DND-41 (cell line): ENCODE results near the gene FHL2.

Experiments
- CTCF ChIP-seq: IDR thresholded peaks from 2 replicates; pipeline ENCODE4 v1.5.1; 2012; ENCODE audit warnings: borderline replicate concordance, low read length, moderate library complexity, mild to moderate bottlenecking; ENCODE audit not compliant: poor library complexity, severe bottlenecking; ENCODE audit errors: extremely low read depth
- EZH2 ChIP-seq: IDR thresholded peaks from 3 replicates; pipeline ENCODE4 v1.6.1; 2012; ENCODE audit warnings: borderline replicate concordance, low read depth, mild to moderate bottlenecking, moderate library complexity, low read length, inconsistent platforms; ENCODE audit not compliant: severe bottlenecking

- TF ChIP-seq EZH2 (no peak), CTCF (no peak)
Measured at GRCh38 chr2:105339414-105339813, 59.4 kb downstream of the FHL2 start.
